ENCODE measurements around the gene ZNG1C. TPM values are rescaled to one million over a fixed set of nuclear protein-coding genes. Genes with fewer than 3 reads are reported as not detected.

ZNG1C gene
- total RNA-seq, 1 donor from 2014 or later, result 39.2 TPM

Other genes starting within 250 kb of the ZNG1C start
- gene FOXD4L3, start 60.9 kb downstream of the ZNG1C start, total RNA-seq, result 0.36 and 0.44 TPM in 2 replicates
- gene PGM5, start 114.6 kb downstream of the ZNG1C start, total RNA-seq, result 3.6 and 3.9 TPM in 2 replicates